Ishikawa (cell line): ENCODE results near the gene PANX2.

Experiments used
- CEBPB ChIP-seq: IDR thresholded peaks from 2 replicates; pipeline ENCODE4 v1.6.1; 2012
- CREB1 ChIP-seq: IDR thresholded peaks from 2 replicates; pipeline ENCODE4 v1.6.1; 2012; ENCODE audit warnings: low read depth
- EGR1 ChIP-seq: IDR thresholded peaks from 2 replicates; pipeline ENCODE4 v1.6.1; 2012
- EP300 ChIP-seq: IDR thresholded peaks from 2 replicates; pipeline ENCODE4 v1.6.1; 2012; ENCODE audit warnings: borderline replicate concordance
- FOXM1 ChIP-seq: IDR thresholded peaks from 2 replicates; pipeline ENCODE4 v1.6.1; 2012; ENCODE audit warnings: low read depth, borderline replicate concordance
- NFIC ChIP-seq: IDR thresholded peaks from 2 replicates; pipeline ENCODE4 v1.6.1; 2012
- RAD21 ChIP-seq: IDR thresholded peaks from 2 replicates; pipeline ENCODE4 v1.6.1; 2012; ENCODE audit warnings: low read depth
- TAF1 ChIP-seq: IDR thresholded peaks from 2 replicates; pipeline ENCODE4 v1.6.1; 2012; ENCODE audit warnings: low read depth, mild to moderate bottlenecking
- TCF12 ChIP-seq: IDR thresholded peaks from 2 replicates; pipeline ENCODE4 v1.6.1; 2012; ENCODE audit warnings: low read depth
- TEAD4 ChIP-seq: IDR thresholded peaks from 2 replicates; pipeline ENCODE4 v1.6.1; 2012
- YY1 ChIP-seq: IDR thresholded peaks from 2 replicates; pipeline ENCODE4 v1.6.1; 2012; ENCODE audit warnings: low read depth
- ZBTB7A ChIP-seq: IDR thresholded peaks from 2 replicates; pipeline ENCODE4 v1.6.1; 2012; ENCODE audit warnings: low read depth
- TF ChIP-seq, protein P1 (sequence below): IDR thresholded peaks from 2 replicates; pipeline ENCODE4 v1.6.1; 2012
- TF ChIP-seq, protein P2 (sequence below): IDR thresholded peaks from 2 replicates; pipeline ENCODE4 v1.6.1; 2012
- TF ChIP-seq, protein P3 (sequence below): IDR thresholded peaks from 2 replicates; pipeline ENCODE4 v1.6.1; 2012; ENCODE audit warnings: low read depth, mild to moderate bottlenecking

Gene PANX2

GRCh38 chr22:50139843-50140415 lies 30.6 kb upstream of the PANX2 start:
- 0 out of 2 replicates have a peak, but pooled peaks have one; percentile 10 for TF ChIP-seq TEAD4
- TF ChIP-seq, protein P1, sequence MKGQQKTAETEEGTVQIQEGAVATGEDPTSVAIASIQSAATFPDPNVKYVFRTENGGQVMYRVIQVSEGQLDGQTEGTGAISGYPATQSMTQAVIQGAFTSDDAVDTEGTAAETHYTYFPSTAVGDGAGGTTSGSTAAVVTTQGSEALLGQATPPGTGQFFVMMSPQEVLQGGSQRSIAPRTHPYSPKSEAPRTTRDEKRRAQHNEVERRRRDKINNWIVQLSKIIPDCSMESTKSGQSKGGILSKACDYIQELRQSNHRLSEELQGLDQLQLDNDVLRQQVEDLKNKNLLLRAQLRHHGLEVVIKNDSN, result 0 out of 2 replicates have a peak, but pooled peaks have one; percentile 2
- no peak for TF ChIP-seq ZBTB7A
- 0 out of 2 replicates have a peak, but pooled peaks have one; percentile 34 for TF ChIP-seq TCF12

GRCh38 chr22:50140615-50141014 lies 29.9 kb upstream of the PANX2 start:
- TF ChIP-seq EP300, result no peak

DNA sequence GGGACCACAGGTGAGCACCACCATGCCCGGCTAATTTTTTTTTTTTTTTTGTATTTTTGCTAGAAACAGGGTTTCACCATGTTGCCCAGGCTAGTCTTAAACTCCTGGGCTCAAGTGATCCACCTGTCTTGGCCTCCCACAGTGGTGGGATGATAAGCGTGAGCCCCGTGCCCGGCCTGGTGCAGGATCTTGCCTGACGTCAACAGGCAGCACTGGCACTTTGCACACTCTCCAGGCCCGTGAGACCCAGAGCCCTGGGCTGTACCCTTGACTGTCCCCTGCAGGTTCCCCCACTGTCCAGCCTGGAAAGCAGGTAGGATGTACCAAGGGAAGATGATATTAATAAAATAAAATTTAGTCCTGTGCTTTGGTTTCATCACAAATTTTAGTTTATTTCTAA lies 29.1 kb upstream of the PANX2 start:
- TF ChIP-seq NFIC (no peak), YY1 (no peak), TCF12 (no peak), CREB1 (no peak), RAD21 (no peak), EGR1 (no peak), FOXM1 (no peak), TAF1 (no peak), ZBTB7A (no peak), TEAD4 (no peak)
- TF ChIP-seq, protein P2, sequence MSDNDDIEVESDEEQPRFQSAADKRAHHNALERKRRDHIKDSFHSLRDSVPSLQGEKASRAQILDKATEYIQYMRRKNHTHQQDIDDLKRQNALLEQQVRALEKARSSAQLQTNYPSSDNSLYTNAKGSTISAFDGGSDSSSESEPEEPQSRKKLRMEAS, result no peak
- TF ChIP-seq, protein P3, sequence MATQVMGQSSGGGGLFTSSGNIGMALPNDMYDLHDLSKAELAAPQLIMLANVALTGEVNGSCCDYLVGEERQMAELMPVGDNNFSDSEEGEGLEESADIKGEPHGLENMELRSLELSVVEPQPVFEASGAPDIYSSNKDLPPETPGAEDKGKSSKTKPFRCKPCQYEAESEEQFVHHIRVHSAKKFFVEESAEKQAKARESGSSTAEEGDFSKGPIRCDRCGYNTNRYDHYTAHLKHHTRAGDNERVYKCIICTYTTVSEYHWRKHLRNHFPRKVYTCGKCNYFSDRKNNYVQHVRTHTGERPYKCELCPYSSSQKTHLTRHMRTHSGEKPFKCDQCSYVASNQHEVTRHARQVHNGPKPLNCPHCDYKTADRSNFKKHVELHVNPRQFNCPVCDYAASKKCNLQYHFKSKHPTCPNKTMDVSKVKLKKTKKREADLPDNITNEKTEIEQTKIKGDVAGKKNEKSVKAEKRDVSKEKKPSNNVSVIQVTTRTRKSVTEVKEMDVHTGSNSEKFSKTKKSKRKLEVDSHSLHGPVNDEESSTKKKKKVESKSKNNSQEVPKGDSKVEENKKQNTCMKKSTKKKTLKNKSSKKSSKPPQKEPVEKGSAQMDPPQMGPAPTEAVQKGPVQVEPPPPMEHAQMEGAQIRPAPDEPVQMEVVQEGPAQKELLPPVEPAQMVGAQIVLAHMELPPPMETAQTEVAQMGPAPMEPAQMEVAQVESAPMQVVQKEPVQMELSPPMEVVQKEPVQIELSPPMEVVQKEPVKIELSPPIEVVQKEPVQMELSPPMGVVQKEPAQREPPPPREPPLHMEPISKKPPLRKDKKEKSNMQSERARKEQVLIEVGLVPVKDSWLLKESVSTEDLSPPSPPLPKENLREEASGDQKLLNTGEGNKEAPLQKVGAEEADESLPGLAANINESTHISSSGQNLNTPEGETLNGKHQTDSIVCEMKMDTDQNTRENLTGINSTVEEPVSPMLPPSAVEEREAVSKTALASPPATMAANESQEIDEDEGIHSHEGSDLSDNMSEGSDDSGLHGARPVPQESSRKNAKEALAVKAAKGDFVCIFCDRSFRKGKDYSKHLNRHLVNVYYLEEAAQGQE, result no peak

GRCh38 chr22:50141891-50142363 lies 28.6 kb upstream of the PANX2 start:
- TF ChIP-seq EP300 (no peak), FOXM1 (no peak)

- TF ChIP-seq ZBTB7A (no peak), EGR1 (no peak), TEAD4 (no peak)
Observed at GRCh38 chr22:50143096-50143495, 27.4 kb upstream of the PANX2 start.

GRCh38 chr22:50144005-50144614 lies 26.4 kb upstream of the PANX2 start:
- TF ChIP-seq, protein P2, result no peak
- TF ChIP-seq CEBPB (no peak), EGR1 (no peak)

DNA sequence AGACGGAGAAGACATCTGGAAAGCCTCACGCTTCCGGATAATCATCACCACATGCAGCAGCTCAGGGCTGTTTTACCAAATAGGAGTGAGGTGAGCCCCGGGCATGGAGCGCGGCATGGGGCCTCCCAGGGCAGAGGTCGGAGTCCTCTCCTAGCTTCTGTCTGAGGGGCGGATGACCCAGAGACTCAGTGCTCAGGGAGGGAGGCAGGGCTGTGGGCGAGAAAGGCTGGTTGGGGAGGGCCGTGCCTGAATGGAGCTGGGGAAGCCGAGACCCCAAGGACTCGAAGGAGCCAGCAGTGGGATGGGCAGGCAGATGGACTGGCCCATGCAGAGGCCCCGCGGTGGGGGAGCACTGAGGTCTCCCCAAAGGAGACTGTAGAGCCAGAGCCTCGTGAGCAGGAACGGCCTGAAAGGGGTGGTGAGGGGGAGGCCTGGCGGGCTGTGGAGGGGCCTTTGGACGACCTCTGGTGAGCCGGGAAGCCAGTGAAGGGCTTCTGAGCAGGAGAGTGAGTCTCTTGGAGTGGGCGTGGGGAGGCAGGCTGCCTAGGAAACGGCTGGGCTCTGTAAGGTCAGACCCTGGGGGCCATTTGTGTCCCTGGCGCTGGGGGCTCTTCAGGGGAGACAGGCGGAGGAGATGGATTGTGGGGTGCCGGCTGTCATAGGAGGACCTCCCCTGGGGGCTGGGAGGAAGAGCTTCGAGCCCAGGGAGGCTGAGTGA lies 24.7 kb upstream of the PANX2 start:
- TF ChIP-seq EGR1 (no peak), ZBTB7A (no peak), CREB1 (no peak), FOXM1 (no peak), EP300 (no peak), TCF12 (no peak), TAF1 (no peak), NFIC (no peak), YY1 (no peak), TEAD4 (no peak), RAD21 (no peak), CEBPB (no peak)
- TF ChIP-seq, protein P3, result no peak
- TF ChIP-seq, protein P1, result no peak
- TF ChIP-seq, protein P2, result no peak
